OCI-LY3 (cell line): Measurements from ENCODE around the gene ERP29.
"Not testable (repeated sequence)": the region's sequence is repeated elsewhere in the genome, so short reads cannot be mapped to it uniquely, and the experiment has no call there.

Source experiments
- H2AFZ ChIP-seq: fragments of 200-600, 300-600 bp; shearing (Covaris generic); 2 replicates; pipeline ENCODE4 v1.6.0; 2014; ENCODE audit warnings: antibody characterized with exemption, low read depth, low read length
- H3K27ac ChIP-seq: fragments of 200-600, 300-600 bp; sonication (generic); 2 replicates; pipeline ENCODE4 v1.5.1; 2014; ENCODE audit warnings: mild to moderate bottlenecking, low read length, moderate library complexity, mixed read lengths
- H3K27me3 ChIP-seq: fragments of 200-600, 300-600 bp; sonication (generic); 2 replicates; pipeline ENCODE4 v1.6.1; 2014; ENCODE audit warnings: low read depth, low read length, mixed read lengths
- H3K36me3 ChIP-seq: fragments of 200-600, 300-600 bp; sonication (generic); replicated peaks from 2 replicates; pipeline ENCODE3; 2014; ENCODE audit warnings: low read depth, low read length, mixed read lengths
- H3K4me1 ChIP-seq: fragments of 300-600, 200-600 bp; sonication (generic); 2 replicates; pipeline ENCODE4 v1.6.1; 2014; ENCODE audit warnings: low read length, mixed read lengths
- H3K4me2 ChIP-seq: fragments of 200-600, 300-600 bp; sonication (generic); 2 replicates; pipeline ENCODE4 v1.6.1; 2014; ENCODE audit warnings: low read length, mixed read lengths
- H3K4me3 ChIP-seq: fragments of 300-600, 200-600 bp; sonication (generic); 2 replicates; pipeline ENCODE4 v1.5.1; 2014; ENCODE audit warnings: antibody characterized with exemption, mild to moderate bottlenecking, low read length, moderate library complexity
- H3K79me2 ChIP-seq: fragments of 300-600, 200-600 bp; shearing (Covaris generic); 2 replicates; pipeline ENCODE4 v1.6.1; 2014; ENCODE audit warnings: mild to moderate bottlenecking, low read length, mixed read lengths
- H3K9ac ChIP-seq: fragments of 300-600, 200-600 bp; shearing (Covaris generic); 2 replicates; pipeline ENCODE4 v1.6.0; 2014; ENCODE audit warnings: mild to moderate bottlenecking, low read length, moderate library complexity
- H3K9me3 ChIP-seq: fragments of 200-600, 300-600 bp; shearing (Covaris generic); 2 replicates; pipeline ENCODE4 v1.6.1; 2014; ENCODE audit warnings: low read length, mixed read lengths; ENCODE audit not compliant: insufficient read depth
- H4K20me1 ChIP-seq: fragments of 200-600, 300-600 bp; sonication (generic); 2 replicates; pipeline ENCODE4 v1.6.1; 2016; ENCODE audit warnings: low read length, mixed read lengths; ENCODE audit not compliant: insufficient read depth
- CTCF ChIP-seq: fragments of 200-600, 300-600 bp; sonication (generic); IDR thresholded peaks from 2 replicates; pipeline ENCODE4 v1.5.1; 2014; ENCODE audit warnings: antibody characterized with exemption, low read length, low read depth
- EZH2phosphoT487 ChIP-seq: fragments of 200-600 bp; shearing (Covaris generic); IDR thresholded peaks from 2 replicates; pipeline ENCODE4 v1.6.1; 2018; ENCODE audit warnings: antibody characterized with exemption, mixed run types, low read depth

ERP29 gene

GRCh38 chr12:111992464-111992863, 20.8 kb upstream of the ERP29 start:
- Histone ChIP-seq H2AFZ (no peak overlapping the region), H4K20me1 (peaks cover 13% of the 10 kb centered on the region), H3K79me2 (no peaks in the 10 kb centered on the region), H3K4me1 (peaks cover 38% of the 10 kb centered on the region), H3K27ac (no peak overlapping the region), H3K9ac (no peak overlapping the region), H3K9me3 (no peaks in the 10 kb centered on the region), H3K36me3 (peaks cover 2% of the 10 kb centered on the region), H3K4me3 (peak overlapping the region; percentile 40; the same call in 1 of the 2 replicates), H3K27me3 (peaks cover 16% of the 10 kb centered on the region), H3K4me2 (peak overlapping the region; percentile 61)
- TF ChIP-seq EZH2phosphoT487 (no peak), CTCF (no peak)

DNA sequence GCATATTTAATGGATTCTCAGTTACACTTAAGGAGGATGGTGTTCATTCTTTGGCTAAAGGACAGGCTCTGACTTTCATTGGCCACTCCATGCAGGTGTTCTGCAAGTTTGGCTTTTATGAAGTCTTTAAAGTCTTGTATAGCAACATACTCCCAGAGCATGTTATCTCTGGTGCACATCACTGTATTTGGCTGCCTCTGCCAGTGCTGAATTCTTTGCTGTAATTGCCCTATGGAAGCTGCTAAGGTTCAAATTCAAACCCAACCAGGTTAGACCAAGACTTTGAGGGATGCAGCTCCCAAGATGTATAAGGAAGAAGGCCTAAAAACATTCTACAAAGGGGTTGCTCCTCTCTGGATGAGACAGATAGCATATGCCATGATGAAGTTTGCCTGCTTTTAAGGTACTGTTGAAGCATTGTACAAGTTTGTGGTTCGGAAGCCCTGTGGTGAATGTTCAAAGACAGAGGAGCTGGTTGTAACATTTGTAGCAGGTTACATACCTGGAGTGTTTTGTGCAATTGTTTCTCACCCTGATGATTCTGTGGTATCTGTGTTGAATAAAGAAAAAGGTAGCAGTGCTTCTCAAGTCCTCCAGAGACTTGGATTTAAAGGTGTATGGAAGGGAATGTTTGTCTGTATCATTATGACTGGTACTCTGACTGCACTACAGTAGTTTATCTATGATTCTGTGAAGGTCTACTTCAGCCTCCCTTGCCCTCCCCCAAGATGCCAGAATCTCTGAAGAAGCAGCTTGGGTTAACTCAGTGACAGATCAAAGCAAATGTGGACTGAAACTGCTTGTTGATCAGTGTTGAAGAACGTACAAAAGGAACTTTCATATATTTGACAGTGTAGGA, 19.7 kb upstream of the ERP29 start:
- Histone ChIP-seq H3K27me3 (peaks cover 16% of the 10 kb centered on the region), H3K27ac (no peak overlapping the region), H3K4me1 (peaks cover 38% of the 10 kb centered on the region), H3K36me3 (peaks cover 2% of the 10 kb centered on the region), H3K9ac (no peak overlapping the region), H3K4me3 (peak overlapping the region; percentile 64), H3K9me3 (no peaks in the 10 kb centered on the region), H3K4me2 (peak overlapping the region; percentile 76), H2AFZ (no peak overlapping the region), H3K79me2 (no peaks in the 10 kb centered on the region), H4K20me1 (peaks cover 13% of the 10 kb centered on the region)
- TF ChIP-seq CTCF (no peak), EZH2phosphoT487 (no peak)

DNA sequence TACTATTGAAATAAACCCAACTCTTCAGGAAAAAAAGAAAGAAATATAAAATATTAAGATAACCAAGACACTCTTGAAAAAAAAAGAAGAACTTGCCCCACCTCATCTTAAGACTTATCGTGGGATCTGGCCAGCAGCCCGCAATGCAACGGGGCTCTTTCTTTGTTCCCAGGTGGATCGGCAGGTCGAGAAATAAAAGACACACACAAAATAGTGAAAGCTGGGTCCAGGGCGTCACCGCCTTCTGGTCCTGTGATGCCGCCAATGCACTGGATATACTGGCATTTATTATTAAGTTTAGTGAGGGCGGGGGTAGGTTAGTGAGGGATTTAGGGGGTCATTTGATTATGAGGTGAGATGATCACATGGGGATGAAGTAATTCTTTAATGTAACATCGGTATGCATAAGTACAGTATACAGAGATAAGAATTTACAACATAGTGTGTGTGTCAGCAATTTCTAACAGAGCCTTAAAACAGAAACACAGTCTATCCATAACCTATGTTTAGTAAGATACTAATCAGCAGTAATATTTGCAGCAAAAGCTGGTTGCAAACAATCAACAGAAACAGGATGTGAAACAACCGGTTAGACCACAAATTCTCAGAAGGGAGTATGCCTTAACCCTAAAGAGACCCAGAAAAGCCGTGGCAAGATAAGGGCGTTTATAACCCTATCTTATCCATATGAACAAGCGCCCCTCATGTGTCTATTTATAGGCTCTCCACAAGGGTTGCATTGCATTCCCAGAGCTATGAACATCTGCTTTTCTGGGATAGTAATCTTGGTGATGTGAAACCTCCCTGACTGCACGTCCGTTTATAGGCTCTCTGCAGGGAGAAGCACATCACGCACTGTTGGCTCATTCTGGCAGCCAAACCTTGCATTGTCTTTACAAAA, 18.8 kb upstream of the ERP29 start:
- not testable (repeated sequence) for H3K9me3 ChIP-seq, H3K27ac ChIP-seq, H3K79me2 ChIP-seq, H3K36me3 ChIP-seq, H2AFZ ChIP-seq, H3K9ac ChIP-seq
- Histone ChIP-seq H4K20me1 (peaks cover 13% of the 10 kb centered on the region), H3K4me3 (peak overlapping the region; percentile 64), H3K27me3 (peaks cover 16% of the 10 kb centered on the region), H3K4me1 (peaks cover 38% of the 10 kb centered on the region), H3K4me2 (peak overlapping the region; percentile 76)

GRCh38 chr12:111995782-111996480, 17.3 kb upstream of the ERP29 start:
- peaks cover 16% of the 10 kb centered on the region for H3K27me3 ChIP-seq
- H3K27ac ChIP-seq = no peak overlapping the region
- H3K9me3 ChIP-seq = no peaks in the 10 kb centered on the region
- H3K79me2 ChIP-seq = no peaks in the 10 kb centered on the region
- H2AFZ ChIP-seq = no peak overlapping the region
- no peak overlapping the region for H3K4me2 ChIP-seq
- peaks cover 2% of the 10 kb centered on the region for H3K36me3 ChIP-seq
- peaks cover 13% of the 10 kb centered on the region for H4K20me1 ChIP-seq
- TF ChIP-seq CTCF (no peak), EZH2phosphoT487 (no peak)
- H3K4me3 ChIP-seq = no peak overlapping the region
- H3K4me1 ChIP-seq = peaks cover 38% of the 10 kb centered on the region
- no peak overlapping the region for H3K9ac ChIP-seq
